Testis (tissue), 2 donors: ENCODE data around the gene ARMC12.

Experiments used
- CTCF ChIP-seq, 3 experiments: fragments of 450-650 bp in 2 of 3; fragments of 200-600 bp in 1 of 3; sonication (generic) in 1 of 3; IDR thresholded peaks; one replicate each; pipeline ENCODE4 v1.5.1; 2016 to 2019; ENCODE audit warnings: antibody characterized with exemption in 3 of 3, mild to moderate bottlenecking in 2 of 3, moderate library complexity in 1 of 3
- POLR2A ChIP-seq: fragments of 450-650 bp; IDR thresholded peaks from one replicate; pipeline ENCODE4 v1.6.1; 2017; ENCODE audit warnings: antibody characterized with exemption, mild to moderate bottlenecking, moderate library complexity

DNA sequence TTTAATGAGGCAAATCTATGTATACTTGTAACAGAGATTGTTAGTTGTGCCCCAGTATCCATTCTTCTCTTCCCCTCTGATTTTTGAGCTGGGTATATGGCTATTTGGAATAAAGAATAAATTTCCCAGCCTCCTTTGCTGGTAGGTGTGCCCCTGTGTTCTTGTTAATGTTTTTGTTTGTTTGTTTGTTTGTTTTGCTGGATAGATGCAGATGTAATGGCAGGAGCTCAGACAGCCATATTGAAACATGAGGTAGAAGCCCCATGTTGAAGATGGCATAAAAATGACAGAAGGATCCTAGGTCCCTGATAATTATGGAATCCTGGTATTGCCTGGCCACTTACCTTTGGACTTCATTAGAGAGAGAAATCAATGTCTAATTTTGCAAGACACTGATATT is 28.2 kb upstream of the ARMC12 start:
- TF ChIP-seq CTCF (IDR thresholded peaks at IDR 0.05) (no peak), POLR2A (no peak)
